ENCODE measurements around the gene AGMAT. TPM values are rescaled to one million over a fixed set of nuclear protein-coding genes. Genes with fewer than 3 reads are reported as not detected.
"Not testable (repeated sequence)": the region's sequence is repeated elsewhere in the genome, so short reads cannot be mapped to it uniquely, and the experiment has no call there.

Gene AGMAT
- total RNA-seq, 1 donor from 2014 or later: 0.31 TPM

- Mint-ChIP-seq H3K4me3 (peak overlapping the region; percentile 93), H3K36me3 (no peaks in the 10 kb centered on the region), H3K27me3 (ENCODE audit: low read depth) (no peaks in the 10 kb centered on the region), H3K27ac (peak overlapping the region; percentile 94), H3K9me3 (no peaks in the 10 kb centered on the region), H3K4me1 (peaks cover 31% of the 10 kb centered on the region)
- no peak for TF ChIP-seq CTCF (IDR thresholded peaks at IDR 0.05; ENCODE audit: unreplicated experiment)
- no peak for DNase-seq (ENCODE audit: low spot score in 2 of 2, unreplicated experiment in 2 of 2)
Observed at GRCh38 chr1:15616373-15617172, 31.7 kb upstream of the AGMAT start.

GRCh38 chr1:15610167-15610566 lies 25.3 kb upstream of the AGMAT start:
- Mint-ChIP-seq H3K4me3 (no peak overlapping the region), H3K27ac (no peak overlapping the region), H3K4me1 (no peaks in the 10 kb centered on the region), H3K27me3 (ENCODE audit: low read depth) (peaks cover 8% of the 10 kb centered on the region), H3K36me3 (no peaks in the 10 kb centered on the region), H3K9me3 (no peaks in the 10 kb centered on the region)
- no peak for DNase-seq (ENCODE audit: low spot score in 2 of 2, unreplicated experiment in 2 of 2)
- no peak for TF ChIP-seq CTCF (IDR thresholded peaks at IDR 0.05; ENCODE audit: unreplicated experiment)

DNA sequence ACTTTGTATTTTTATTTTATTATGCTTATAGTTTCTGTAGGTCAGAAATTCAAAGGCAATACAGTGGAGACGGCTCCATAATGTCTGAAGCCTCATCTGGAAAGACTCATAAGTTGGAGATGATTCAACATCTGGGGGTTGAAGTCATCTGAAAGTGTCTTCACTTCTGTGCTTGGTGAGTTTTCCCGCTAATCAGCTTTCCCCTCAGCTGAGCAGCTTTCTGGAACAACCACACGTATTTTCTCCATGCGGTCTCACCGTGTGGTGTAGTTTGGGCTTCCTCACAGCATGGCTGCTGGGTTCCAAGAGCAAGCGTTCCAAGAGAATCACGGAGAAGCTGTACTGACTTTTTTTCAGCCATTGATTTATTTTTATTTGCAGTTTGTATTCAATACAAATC lies 24.8 kb upstream of the AGMAT start:
- H3K4me3 Mint-ChIP-seq: no peak overlapping the region
- DNase-seq (ENCODE audit: low spot score in 2 of 2, unreplicated experiment in 2 of 2): no peak
- H3K9me3 Mint-ChIP-seq: no peaks in the 10 kb centered on the region
- H3K27me3 Mint-ChIP-seq (ENCODE audit: low read depth): peaks cover 8% of the 10 kb centered on the region
- H3K27ac Mint-ChIP-seq: no peak overlapping the region
- no peak for TF ChIP-seq CTCF (IDR thresholded peaks at IDR 0.05; ENCODE audit: unreplicated experiment)
- no peaks in the 10 kb centered on the region for H3K4me1 Mint-ChIP-seq
- no peaks in the 10 kb centered on the region for H3K36me3 Mint-ChIP-seq

DNA sequence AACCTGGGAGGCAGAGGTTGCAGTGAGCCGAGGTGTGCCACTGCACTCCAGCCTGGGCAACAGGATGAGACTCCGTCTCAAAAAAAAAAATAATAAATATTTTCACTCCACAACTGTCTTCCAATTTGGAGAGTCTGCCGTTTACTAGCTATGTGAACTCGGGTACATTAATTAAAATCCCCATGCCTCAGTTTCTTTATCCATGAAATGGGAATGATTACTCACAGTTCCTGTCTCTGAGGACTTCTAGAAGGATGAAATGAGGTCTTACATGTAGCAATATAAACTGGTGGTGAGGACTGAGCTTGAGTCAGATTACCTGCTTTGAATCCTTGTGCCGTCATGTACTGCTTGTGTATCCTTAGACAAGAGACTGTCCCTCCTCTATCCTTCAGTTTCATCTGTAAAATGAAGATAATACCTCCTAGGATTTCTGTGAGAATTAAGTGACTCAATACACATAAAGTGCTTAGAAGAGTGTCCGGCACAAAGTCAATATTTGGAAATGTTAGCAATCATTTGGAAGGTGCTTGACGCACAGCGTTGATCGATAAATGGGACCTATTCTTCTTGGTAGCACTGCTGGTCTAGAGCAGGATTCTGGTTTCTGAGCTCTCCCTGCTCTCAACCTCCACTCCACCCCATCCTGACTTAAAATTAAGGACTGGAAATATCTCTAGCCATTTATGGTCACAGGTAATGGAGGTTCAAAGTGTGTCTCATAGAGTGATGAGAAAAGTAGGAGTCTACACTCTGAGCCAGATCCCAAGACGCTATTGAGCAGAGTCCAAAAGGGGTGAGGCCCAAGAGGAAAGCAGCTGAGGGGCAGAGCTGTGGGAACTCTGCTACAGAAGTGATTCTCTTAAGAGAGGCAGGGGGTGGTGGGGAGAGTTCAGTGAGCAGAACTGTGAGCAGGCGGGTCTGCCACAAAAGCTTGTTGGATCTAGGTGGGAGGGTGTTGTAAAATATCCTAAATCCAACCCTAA lies 20.8 kb upstream of the AGMAT start:
- Mint-ChIP-seq H3K4me3 (no peak overlapping the region), H3K9me3 (no peaks in the 10 kb centered on the region), H3K27ac (no peak overlapping the region), H3K4me1 (peaks cover 10% of the 10 kb centered on the region), H3K36me3 (no peaks in the 10 kb centered on the region), H3K27me3 (ENCODE audit: low read depth) (peaks cover 8% of the 10 kb centered on the region)
- no peak for DNase-seq (ENCODE audit: low spot score in 2 of 2, unreplicated experiment in 2 of 2)
- no peak for TF ChIP-seq CTCF (IDR thresholded peaks at IDR 0.05; ENCODE audit: unreplicated experiment)

DNA sequence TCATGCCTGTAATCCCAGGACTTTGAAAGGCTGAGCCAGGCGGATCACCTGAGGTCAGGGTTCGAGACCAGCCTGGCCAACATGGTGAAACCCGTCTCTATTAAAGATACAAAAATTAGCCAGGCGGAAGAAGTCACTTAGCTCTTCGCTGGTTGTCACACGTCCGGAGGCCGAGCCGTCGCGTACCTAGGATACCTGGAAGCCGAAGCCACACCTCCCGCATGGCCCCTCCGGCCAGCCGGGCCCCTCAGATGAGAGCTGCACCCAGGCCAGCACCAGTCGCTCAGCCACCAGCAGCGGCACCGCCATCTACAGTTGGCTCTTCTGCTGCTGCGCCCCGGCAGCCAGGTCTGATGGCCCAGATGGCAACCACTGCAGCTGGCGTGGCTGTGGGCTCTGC lies 19.5 kb upstream of the AGMAT start:
- Mint-ChIP-seq H3K4me3 (peak overlapping the region; percentile 79), H3K4me1 (peaks cover 10% of the 10 kb centered on the region)
- not testable (repeated sequence) for H3K9me3 Mint-ChIP-seq; H3K36me3 Mint-ChIP-seq; H3K27me3 Mint-ChIP-seq (ENCODE audit: low read depth); H3K27ac Mint-ChIP-seq; DNase-seq (ENCODE audit: low spot score in 2 of 2, unreplicated experiment in 2 of 2)

- DNase-seq (ENCODE audit: low spot score in 2 of 2, unreplicated experiment in 2 of 2); H3K27me3 Mint-ChIP-seq (ENCODE audit: low read depth); H3K36me3 Mint-ChIP-seq; H3K9me3 Mint-ChIP-seq: not testable (repeated sequence)
- peak overlapping the region; percentile 94 for H3K27ac Mint-ChIP-seq
- peaks cover 10% of the 10 kb centered on the region for H3K4me1 Mint-ChIP-seq
- H3K4me3 Mint-ChIP-seq: peak overlapping the region; percentile 79
Observed at GRCh38 chr1:15603966-15604282, 19.1 kb upstream of the AGMAT start.

All from mesothelial cell of epicardium (in vitro differentiated cells).